H1 (cell line): ENCODE data around the gene POU5F1. TPM values are rescaled to one million over a fixed set of nuclear protein-coding genes. Genes with fewer than 3 reads are reported as not detected.

Source experiments
- CTCF ChIA-PET: fragments of 300-600 bp; sonication (Branson Sonifier 250); formaldehyde crosslinking; loops from one replicate; lab custom pipeline; 2021; ENCODE audit not compliant: partially characterized antibody; lab: Charles Lee
- POLR2A ChIA-PET: fragments of 300-600 bp; sonication (Branson Sonifier 250); formaldehyde crosslinking; loops from one replicate; lab custom pipeline; 2021; ENCODE audit warnings: inconsistent platforms; ENCODE audit not compliant: partially characterized antibody; lab: Charles Lee
- DNase-seq, 2 experiments: peaks; one replicate each; pipeline versions ENCODE4 v3.0.0 to v3.0.0-alpha.2; 2010 to 2022; ENCODE audit warnings: low spot score in 2 of 2, low read depth in 1 of 2, mixed read lengths in 1 of 2
- FAIRE-seq: peaks from 2 replicates; lab custom pipeline; 2011; peaks lifted over from hg19 to GRCh38; lab: Jason Lieb, UNC
- H2AFZ ChIP-seq: 2 replicates; pipeline ENCODE4 v1.8.1; 2012; ENCODE audit warnings: low read length, inconsistent platforms
- H2AK5ac ChIP-seq: 2 replicates; pipeline ENCODE4 v1.6.1; 2013; ENCODE audit warnings: low read depth, low read length
- H2BK120ac ChIP-seq: replicated peaks from 2 replicates; pipeline ENCODE3; 2013; ENCODE audit warnings: low read depth, low read length, inconsistent platforms
- H2BK12ac ChIP-seq: 2 replicates; pipeline ENCODE4 v1.6.1; 2013; ENCODE audit warnings: low read depth, low read length
- H2BK15ac ChIP-seq: 2 replicates; pipeline ENCODE4 v1.6.1; 2013; ENCODE audit warnings: low read length
- H2BK20ac ChIP-seq: 2 replicates; pipeline ENCODE4 v1.6.1; 2013; ENCODE audit warnings: low read length
- H2BK5ac ChIP-seq: 2 replicates; pipeline ENCODE4 v1.6.1; 2013; ENCODE audit warnings: low read depth, low read length
- H3K14ac ChIP-seq: 2 replicates; pipeline ENCODE4 v1.6.1; 2013; ENCODE audit warnings: inconsistent platforms; ENCODE audit not compliant: insufficient read length
- H3K18ac ChIP-seq: 2 replicates; pipeline ENCODE4 v1.6.1; 2013; ENCODE audit warnings: low read length; ENCODE audit errors: extremely low read depth
- H3K23ac ChIP-seq: 2 replicates; pipeline ENCODE4 v1.6.1; 2013; ENCODE audit warnings: inconsistent platforms; ENCODE audit not compliant: insufficient read length
- H3K23me2 ChIP-seq: 2 replicates; pipeline ENCODE4 v1.6.1; 2013; ENCODE audit warnings: low read depth, low read length
- H3K27ac ChIP-seq: 2 replicates; pipeline ENCODE4 v1.6.1; 2011; ENCODE audit warnings: low read depth, low read length, inconsistent platforms
- H3K27me3 ChIP-seq, 4 experiments: replicated peaks in 1 of 4; 1 replicate in 1 of 4; 2 replicates in 3 of 4; pipeline versions ENCODE4 v1.6.1 to v1.8.1; 2011 to 2013; ENCODE audit warnings: low read length in 3 of 4, mild to moderate bottlenecking in 3 of 4, inconsistent platforms in 2 of 4, mixed read lengths in 2 of 4, moderate library complexity in 1 of 4; ENCODE audit not compliant: control insufficient read depth in 3 of 4, insufficient read depth in 3 of 4; ENCODE audit errors: extremely low read depth in 1 of 4
- H3K36me3 ChIP-seq, 4 experiments: 2 replicates each; pipeline versions ENCODE4 v1.6.1 to v1.8.1; 2011 to 2013; ENCODE audit warnings: mild to moderate bottlenecking in 4 of 4, low read length in 3 of 4, moderate library complexity in 2 of 4, control low read depth in 1 of 4, inconsistent platforms in 1 of 4; ENCODE audit not compliant: insufficient read depth in 4 of 4, control insufficient read depth in 2 of 4
- H3K4ac ChIP-seq: replicated peaks from 2 replicates; pipeline ENCODE3; 2013; ENCODE audit warnings: low read length, low read depth, mixed read lengths, inconsistent platforms; ENCODE audit not compliant: insufficient read length
- H3K4me1 ChIP-seq, 4 experiments: replicated peaks in 1 of 4; 1 replicate in 1 of 4; 2 replicates in 3 of 4; pipeline versions ENCODE4 v1.6.1 to v1.8.1; 2011 to 2013; ENCODE audit warnings: low read length in 3 of 4, inconsistent platforms in 2 of 4, mixed read lengths in 1 of 4; ENCODE audit not compliant: insufficient read depth in 4 of 4, control insufficient read depth in 3 of 4
- H3K4me2 ChIP-seq, 2 experiments: 2 replicates each; pipeline versions ENCODE4 v1.6.1 to v1.8.1; 2011 to 2013; ENCODE audit warnings: low read depth in 2 of 2, low read length in 2 of 2, control low read depth in 1 of 2, inconsistent platforms in 1 of 2, mild to moderate bottlenecking in 1 of 2; ENCODE audit not compliant: insufficient read depth in 1 of 2
- H3K4me3 ChIP-seq, 4 experiments: fragments of 200-600, 300-600 bp in 1 of 4; sonication (generic), shearing (Covaris generic), sonication (Bioruptor Twin) in 1 of 4; 2 replicates each; pipeline versions ENCODE4 v1.5.1 to v1.8.1; 2011 to 2016; ENCODE audit warnings: low read length in 4 of 4, low read depth in 3 of 4, control low read depth in 2 of 4, inconsistent platforms in 2 of 4, mild to moderate bottlenecking in 2 of 4, mixed read lengths in 1 of 4, moderate library complexity in 1 of 4; ENCODE audit not compliant: insufficient read depth in 2 of 4; ENCODE audit errors: extremely low read depth in 1 of 4
- H3K56ac ChIP-seq: replicated peaks from 2 replicates; pipeline ENCODE3; 2013; ENCODE audit warnings: low read depth, mild to moderate bottlenecking, mixed read lengths, low read length, inconsistent platforms; ENCODE audit not compliant: insufficient read length
- H3K79me1 ChIP-seq: 2 replicates; pipeline ENCODE4 v1.6.1; 2013; ENCODE audit warnings: low read depth, low read length, control low read depth
- H3K79me2 ChIP-seq, 2 experiments: 2 replicates each; pipeline versions ENCODE4 v1.6.1 to v1.8.1; 2012 to 2013; ENCODE audit warnings: low read length in 2 of 2, mild to moderate bottlenecking in 2 of 2, inconsistent platforms in 1 of 2; ENCODE audit not compliant: insufficient read depth in 2 of 2, control insufficient read depth in 1 of 2
- H3K9ac ChIP-seq, 4 experiments: replicated peaks in 1 of 4; 1 replicate in 1 of 4; 2 replicates in 3 of 4; pipeline versions ENCODE4 v1.6.1 to v1.8.1; 2011 to 2013; ENCODE audit warnings: low read depth in 3 of 4, low read length in 3 of 4, control low read depth in 2 of 4, mild to moderate bottlenecking in 2 of 4, moderate library complexity in 2 of 4, inconsistent platforms in 1 of 4; ENCODE audit errors: extremely low read depth in 1 of 4
- H3K9me3 ChIP-seq, 2 experiments: 2 replicates each; pipeline versions ENCODE4 v1.6.1 to v1.8.1; 2012 to 2013; ENCODE audit warnings: mild to moderate bottlenecking in 2 of 2, moderate library complexity in 2 of 2, control low read depth in 1 of 2, inconsistent platforms in 1 of 2, low read depth in 1 of 2, low read length in 1 of 2, mixed read lengths in 1 of 2; ENCODE audit not compliant: insufficient read depth in 2 of 2
- H4K20me1 ChIP-seq, 2 experiments: replicated peaks in 1 of 2; 2 replicates each; pipeline versions ENCODE3 to v1.8.1; 2011 to 2013; ENCODE audit warnings: inconsistent platforms in 2 of 2, low read length in 2 of 2, mild to moderate bottlenecking in 1 of 2; ENCODE audit not compliant: insufficient read depth in 2 of 2, control insufficient read depth in 1 of 2
- H4K5ac ChIP-seq: 2 replicates; pipeline ENCODE4 v1.6.1; 2013; ENCODE audit warnings: low read length, low read depth, mixed read lengths, inconsistent platforms; ENCODE audit not compliant: insufficient read length
- H4K8ac ChIP-seq: 2 replicates; pipeline ENCODE4 v1.8.0; 2013; ENCODE audit warnings: mild to moderate bottlenecking, moderate library complexity, low read length, inconsistent platforms; ENCODE audit not compliant: insufficient read depth; ENCODE audit errors: extremely low read depth
- H4K91ac ChIP-seq: replicated peaks from 2 replicates; pipeline ENCODE3; 2013; ENCODE audit warnings: low read length, mixed read lengths, inconsistent platforms; ENCODE audit not compliant: insufficient read length
- ASH2L ChIP-seq: fragments of 200-600, 300-600 bp; sonication (generic); IDR thresholded peaks from one replicate; pipeline ENCODE4 v1.7.1; 2017; ENCODE audit warnings: low read length
- CEBPB ChIP-seq: IDR thresholded peaks from 2 replicates; pipeline ENCODE4 v1.6.1; 2012; ENCODE audit warnings: low read depth, low read length
- EP300 ChIP-seq, 2 experiments: IDR thresholded peaks; 1 replicate in 1 of 2; 2 replicates in 1 of 2; pipeline ENCODE4 v1.6.1; 2011 to 2012; ENCODE audit warnings: low read depth in 2 of 2, low read length in 2 of 2, mild to moderate bottlenecking in 2 of 2, borderline replicate concordance in 1 of 2, inconsistent platforms in 1 of 2, moderate library complexity in 1 of 2
- GABPA ChIP-seq: IDR thresholded peaks from 2 replicates; pipeline ENCODE4 v1.6.1; 2011; ENCODE audit warnings: mild to moderate bottlenecking, low read length, moderate library complexity, borderline replicate concordance; ENCODE audit not compliant: insufficient read depth
- GTF2F1 ChIP-seq: IDR thresholded peaks from 2 replicates; pipeline ENCODE4 v1.6.1; 2012; ENCODE audit warnings: low read depth, low read length, improper control_type of control experiment, borderline replicate concordance
- NANOG ChIP-seq: IDR thresholded peaks from 2 replicates; pipeline ENCODE4 v1.6.1; 2011; ENCODE audit warnings: low read length, low read depth, mild to moderate bottlenecking, inconsistent platforms; ENCODE audit not compliant: insufficient read depth, poor library complexity, severe bottlenecking
- PHF8 ChIP-seq: fragments of 200-600 bp; sonication (generic); conservative IDR thresholded peaks from 2 replicates; pipeline ENCODE4 v1.7.1; 2012; ENCODE audit warnings: low read depth, mild to moderate bottlenecking, inconsistent platforms, low read length, moderate library complexity
- RBBP5 ChIP-seq: IDR thresholded peaks from 2 replicates; pipeline ENCODE4 v1.7.1; 2012; ENCODE audit warnings: low read depth, mild to moderate bottlenecking, inconsistent platforms, low read length, moderate library complexity, borderline replicate concordance
- SRF ChIP-seq: IDR thresholded peaks from 2 replicates; pipeline ENCODE4 v1.6.1; 2011; ENCODE audit warnings: mild to moderate bottlenecking, low read depth, low read length, moderate library complexity
- TAF7 ChIP-seq: optimal IDR thresholded peaks from 2 replicates; pipeline ENCODE3; 2011; ENCODE audit warnings: low read depth, mild to moderate bottlenecking, inconsistent platforms, low read length, moderate library complexity, borderline replicate concordance
- WGBS, 2 experiments: shearing (Covaris generic) in 1 of 2; methylation state at CpG; one replicate each; pipeline versions ENCODE4 v1.1.6 to v1.1.7; 2013 to 2015; ENCODE audit warnings: low lambda C conversion rate in 2 of 2, mixed read lengths in 2 of 2, inconsistent platforms in 1 of 2, low coverage in 1 of 2, missing lambda C conversion rate in 1 of 2; ENCODE audit not compliant: insufficient replicate concordance in 2 of 2, insufficient coverage in 1 of 2, insufficient read length in 1 of 2; ENCODE audit errors: extremely low coverage in 1 of 2, missing lambda C conversion rate in 1 of 2; 5-methylcytosine and 5-hydroxymethylcytosine counted together
- polyA plus RNA-seq, 7 experiments: library from polyadenylated mRNA; depleted of rRNA in 3 of 7; stranded (reverse) in 5 of 7; unstranded in 2 of 7; fragments of >200 nt in 5 of 7; fragments of 200-250 nt in 2 of 7; gene quantifications; 1 replicate in 5 of 7; 2 replicates in 1 of 7; 4 replicates in 1 of 7; pipeline versions ENCODE4 v1.2.1 to v1.2.3, GENCODE V29; 2011 to 2013; ENCODE audit warnings: missing spikeins in 2 of 7, mixed read lengths in 2 of 7
- total RNA-seq: library from RNA; stranded (reverse); fragmentation: NEBNext Ultra II Directional; extraction: Animal tissue kit (Norgen Biotek cat#: 25700); gene quantifications from 2 replicates; pipeline ENCODE4 v1.2.1, GENCODE V29; 2021
- TF ChIP-seq, protein P1 (sequence below): IDR thresholded peaks from 2 replicates; pipeline ENCODE4 v1.6.1; 2011; ENCODE audit warnings: low read length, improper control_type of control experiment

POU5F1 gene
- total and polyA plus RNA-seq, 2 of the 8 experiments (the other 6 are each of a cell fraction or from before 2014, with no cell fraction given), result 2,437 to 2,526 TPM

DNA sequence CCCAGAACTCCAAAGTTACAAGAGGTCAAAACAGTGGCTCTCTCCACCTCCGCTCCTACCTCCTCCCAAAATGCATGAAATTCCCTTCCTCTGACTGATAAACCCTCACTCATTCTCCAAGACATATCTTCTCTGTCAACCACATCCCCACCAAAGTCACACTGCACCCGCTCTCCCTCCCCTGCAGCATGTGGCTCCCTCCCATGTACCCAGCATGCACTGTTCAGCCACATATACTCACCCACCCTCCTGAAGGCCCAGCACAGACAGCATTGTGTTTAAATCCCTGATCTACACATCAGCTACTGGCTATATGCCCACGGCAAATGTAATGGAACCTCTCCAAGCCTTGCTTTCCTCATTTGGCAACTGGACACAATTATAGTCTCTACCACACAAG lies 5.5 kb upstream of the POU5F1 start:
- Histone ChIP-seq H2AFZ (no peak overlapping the region), H4K91ac (peak overlapping the region; percentile 63), H3K9me3 (no peaks in the 10 kb centered on the region; a peak in 1 of 4 replicates), H3K79me1 (peaks cover 4% of the 10 kb centered on the region), H3K56ac (no peak overlapping the region), H3K4ac (peak overlapping the region; percentile 40), H3K23ac (no peak overlapping the region), H3K79me2 (peaks cover 0 to 31% of the 10 kb centered on the region in 2 experiments; a peak in 2 of 4 replicates), H3K4me2 (no peak overlapping the region), H3K18ac (peak overlapping the region; percentile 40), H3K27ac (no peak overlapping the region), H2BK20ac (peak overlapping the region; percentile 36; the same call in 1 of the 2 replicates), H3K14ac (no peak overlapping the region), H3K23me2 (peaks cover 8% of the 10 kb centered on the region), H2BK5ac (peak overlapping the region; percentile 84), H3K27me3 (no peaks in the 10 kb centered on the region), H4K8ac (peak overlapping the region; percentile 19; the same call in 1 of the 2 replicates), H4K20me1 (no peaks in the 10 kb centered on the region), H2AK5ac (peak overlapping the region; percentile 97), H2BK12ac (peak overlapping the region; percentile 98; the same call in 1 of the 2 replicates), H3K4me1 (peaks cover 18 to 37% (median 30%) of the 10 kb centered on the region in 4 experiments), H2BK15ac (peak overlapping the region; percentile 85; the same call in 1 of the 2 replicates), H2BK120ac (peak overlapping the region; percentile 52), H3K36me3 (no peaks in the 10 kb centered on the region), H3K9ac (no peak overlapping the region), H3K4me3 (no peak overlapping the region), H4K5ac (no peak overlapping the region)
- FAIRE-seq (no peak), DNase-seq (no peak)
- CTCF ChIA-PET, result interaction anchor here (1.4 to 5.9 kb wide), 9 partner anchors 8 to 224 kb away, joined by 3 to 36 read pairs (median 9); no protein-coding TSS in a partner anchor
- 94% methylated on average over 3 of the region's 3 CpGs; no CpG with 5 or more reads in 1 of the 2 experiments for WGBS, 2 experiments
- POLR2A ChIA-PET, result interaction anchor here (61.6 to 68.5 kb wide), 2 partner anchors 7 to 28 kb away, joined by 2251 read pairs; partner anchors contain the start of genes CCHCR1, CDSN, POU5F1 and PSORS1C1
- TF ChIP-seq PHF8 (no peak), ASH2L (no peak), TAF7 (no peak), GABPA (no peak), NANOG (no peak), EP300 (IDR thresholded peaks at IDR 0.05; ENCODE audit: borderline replicate concordance in 1 of 2, low read depth in 2 of 2, low read length in 2 of 2) (no peak), CEBPB (no peak), GTF2F1 (no peak), SRF (no peak), RBBP5 (no peak)
- TF ChIP-seq, protein P1, sequence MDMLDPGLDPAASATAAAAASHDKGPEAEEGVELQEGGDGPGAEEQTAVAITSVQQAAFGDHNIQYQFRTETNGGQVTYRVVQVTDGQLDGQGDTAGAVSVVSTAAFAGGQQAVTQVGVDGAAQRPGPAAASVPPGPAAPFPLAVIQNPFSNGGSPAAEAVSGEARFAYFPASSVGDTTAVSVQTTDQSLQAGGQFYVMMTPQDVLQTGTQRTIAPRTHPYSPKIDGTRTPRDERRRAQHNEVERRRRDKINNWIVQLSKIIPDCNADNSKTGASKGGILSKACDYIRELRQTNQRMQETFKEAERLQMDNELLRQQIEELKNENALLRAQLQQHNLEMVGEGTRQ, result no peak
